ENCODE data around the gene STK11. TPM values are rescaled to one million over a fixed set of nuclear protein-coding genes. Genes with fewer than 3 reads are reported as not detected.
A peak's percentile ranks its signal among the peaks of the same experiment; 100 is the strongest.
"Not testable (repeated sequence)": the region's sequence is repeated elsewhere in the genome, so short reads cannot be mapped to it uniquely, and the experiment has no call there.

STK11 gene
- total and polyA plus RNA-seq, 2 experiments from 2014 or later: 19.4 to 96.5 TPM

- Histone ChIP-seq H3K4me2 (no peak overlapping the region), H3K27ac (ENCODE audit: low read depth) (no peak overlapping the region), H3K4me1 (ENCODE audit: insufficient read depth) (no peaks in the 10 kb centered on the region), H3K36me3 (ENCODE audit: insufficient read depth) (no peaks in the 10 kb centered on the region), H2AFZ (0 out of 2 replicates have a peak overlapping the region, but pooled peaks have one; percentile 66), H4K20me1 (replicated peaks; ENCODE audit: insufficient read depth) (no peaks in the 10 kb centered on the region), H3K27me3 (ENCODE audit: insufficient read depth) (no peaks in the 10 kb centered on the region), H3K4me3 (no peak overlapping the region), H3F3A (replicated peaks; ENCODE audit: low read depth) (no peaks in the 10 kb centered on the region), H3K79me2 (replicated peaks; ENCODE audit: insufficient read depth) (no peaks in the 10 kb centered on the region), H3K9me2 (ENCODE audit: insufficient read depth) (0 out of 2 replicates have a peak, but pooled peaks cover 3% of the 10 kb centered on the region)
- H3K27ac Mint-ChIP-seq: no peak overlapping the region
- DNase-seq (ENCODE audit: low spot score) (no peak), ATAC-seq (no peak)
- H3K27me3 Mint-ChIP-seq (ENCODE audit: insufficient read depth, low read depth, poor library complexity): peaks cover 8% of the 10 kb centered on the region
- no peak overlapping the region for H3K4me3 Mint-ChIP-seq
- peaks cover 6% of the 10 kb centered on the region; the same call in 2 of the 3 replicates for H3K4me1 Mint-ChIP-seq
- no peaks in the 10 kb centered on the region; the same call in 2 of the 3 replicates for H3K9me3 Mint-ChIP-seq
- TF ChIP-seq EZH2phosphoT487 (IDR thresholded peaks at IDR 0.05; ENCODE audit: unreplicated experiment) (no peak), POLR2AphosphoS5 (IDR thresholded peaks at IDR 0.05; ENCODE audit: low read depth) (no peak), STAT1 (IDR thresholded peaks at IDR 0.05; ENCODE audit: unreplicated experiment) (no peak), NANOG (IDR thresholded peaks at IDR 0.05; ENCODE audit: borderline replicate concordance) (no peak), CTCF (conservative IDR thresholded peaks at IDR 0.05; ENCODE audit: low read depth in 2 of 2) (no peak)
- TF ChIP-seq, protein P1, sequence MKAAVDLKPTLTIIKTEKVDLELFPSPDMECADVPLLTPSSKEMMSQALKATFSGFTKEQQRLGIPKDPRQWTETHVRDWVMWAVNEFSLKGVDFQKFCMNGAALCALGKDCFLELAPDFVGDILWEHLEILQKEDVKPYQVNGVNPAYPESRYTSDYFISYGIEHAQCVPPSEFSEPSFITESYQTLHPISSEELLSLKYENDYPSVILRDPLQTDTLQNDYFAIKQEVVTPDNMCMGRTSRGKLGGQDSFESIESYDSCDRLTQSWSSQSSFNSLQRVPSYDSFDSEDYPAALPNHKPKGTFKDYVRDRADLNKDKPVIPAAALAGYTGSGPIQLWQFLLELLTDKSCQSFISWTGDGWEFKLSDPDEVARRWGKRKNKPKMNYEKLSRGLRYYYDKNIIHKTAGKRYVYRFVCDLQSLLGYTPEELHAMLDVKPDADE (IDR thresholded peaks at IDR 0.05): no peak
- H3K36me3 Mint-ChIP-seq (ENCODE audit: low read depth): no peaks in the 10 kb centered on the region
Measured at GRCh38 chr19:1189419-1189818, 16.2 kb upstream of the STK11 start.

- H3K27ac ChIP-seq (ENCODE audit: low read depth): no peak overlapping the region
- no peak for TF ChIP-seq CTCF (conservative IDR thresholded peaks at IDR 0.05; ENCODE audit: low read depth in 2 of 2)
- no peak for TF ChIP-seq POLR2AphosphoS5 (IDR thresholded peaks at IDR 0.05; ENCODE audit: low read depth)
- TF ChIP-seq JUNB (IDR thresholded peaks at IDR 0.05; ENCODE audit: unreplicated experiment): no peak
- no peak for TF ChIP-seq CREB1 (CRISPR knock-in tag; IDR thresholded peaks at IDR 0.05; ENCODE audit: low read depth)
- TF ChIP-seq, protein P2, sequence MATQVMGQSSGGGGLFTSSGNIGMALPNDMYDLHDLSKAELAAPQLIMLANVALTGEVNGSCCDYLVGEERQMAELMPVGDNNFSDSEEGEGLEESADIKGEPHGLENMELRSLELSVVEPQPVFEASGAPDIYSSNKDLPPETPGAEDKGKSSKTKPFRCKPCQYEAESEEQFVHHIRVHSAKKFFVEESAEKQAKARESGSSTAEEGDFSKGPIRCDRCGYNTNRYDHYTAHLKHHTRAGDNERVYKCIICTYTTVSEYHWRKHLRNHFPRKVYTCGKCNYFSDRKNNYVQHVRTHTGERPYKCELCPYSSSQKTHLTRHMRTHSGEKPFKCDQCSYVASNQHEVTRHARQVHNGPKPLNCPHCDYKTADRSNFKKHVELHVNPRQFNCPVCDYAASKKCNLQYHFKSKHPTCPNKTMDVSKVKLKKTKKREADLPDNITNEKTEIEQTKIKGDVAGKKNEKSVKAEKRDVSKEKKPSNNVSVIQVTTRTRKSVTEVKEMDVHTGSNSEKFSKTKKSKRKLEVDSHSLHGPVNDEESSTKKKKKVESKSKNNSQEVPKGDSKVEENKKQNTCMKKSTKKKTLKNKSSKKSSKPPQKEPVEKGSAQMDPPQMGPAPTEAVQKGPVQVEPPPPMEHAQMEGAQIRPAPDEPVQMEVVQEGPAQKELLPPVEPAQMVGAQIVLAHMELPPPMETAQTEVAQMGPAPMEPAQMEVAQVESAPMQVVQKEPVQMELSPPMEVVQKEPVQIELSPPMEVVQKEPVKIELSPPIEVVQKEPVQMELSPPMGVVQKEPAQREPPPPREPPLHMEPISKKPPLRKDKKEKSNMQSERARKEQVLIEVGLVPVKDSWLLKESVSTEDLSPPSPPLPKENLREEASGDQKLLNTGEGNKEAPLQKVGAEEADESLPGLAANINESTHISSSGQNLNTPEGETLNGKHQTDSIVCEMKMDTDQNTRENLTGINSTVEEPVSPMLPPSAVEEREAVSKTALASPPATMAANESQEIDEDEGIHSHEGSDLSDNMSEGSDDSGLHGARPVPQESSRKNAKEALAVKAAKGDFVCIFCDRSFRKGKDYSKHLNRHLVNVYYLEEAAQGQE (IDR thresholded peaks at IDR 0.05; ENCODE audit: unreplicated experiment): no peak
- TF ChIP-seq ZNF114 (CRISPR knock-in tag; IDR thresholded peaks at IDR 0.05): no peak
- TF ChIP-seq, protein P1 (IDR thresholded peaks at IDR 0.05): no peak
- no peaks in the 10 kb centered on the region for H4K20me1 ChIP-seq (replicated peaks; ENCODE audit: insufficient read depth)
- no peak overlapping the region for H3K4me2 ChIP-seq
- no peaks in the 10 kb centered on the region for H3K4me1 Mint-ChIP-seq
- H3K9me2 ChIP-seq (ENCODE audit: insufficient read depth): no peaks in the 10 kb centered on the region
- DNase-seq (ENCODE audit: low spot score): no peak
- no peak overlapping the region for H3K4me3 ChIP-seq
- peak; percentile 39; the same call in 2 of the 3 replicates for ATAC-seq
- no peaks in the 10 kb centered on the region for H3K4me1 ChIP-seq (ENCODE audit: insufficient read depth)
- no peak overlapping the region for H2AFZ ChIP-seq
- H3K36me3 Mint-ChIP-seq (ENCODE audit: low read depth): no peaks in the 10 kb centered on the region
- no peaks in the 10 kb centered on the region for H3K9me3 Mint-ChIP-seq
- H3F3A ChIP-seq (replicated peaks; ENCODE audit: low read depth): peaks cover 8% of the 10 kb centered on the region
- no peaks in the 10 kb centered on the region for H3K27me3 ChIP-seq (ENCODE audit: insufficient read depth)
- H3K79me2 ChIP-seq (replicated peaks; ENCODE audit: insufficient read depth): no peaks in the 10 kb centered on the region
- no peak overlapping the region for H3K4me3 Mint-ChIP-seq
- no peaks in the 10 kb centered on the region for H3K36me3 ChIP-seq (ENCODE audit: insufficient read depth)
- peaks cover 3% of the 10 kb centered on the region for H3K27me3 Mint-ChIP-seq (ENCODE audit: insufficient read depth, low read depth, poor library complexity)
- H3K27ac Mint-ChIP-seq: no peak overlapping the region
Measured at GRCh38 chr19:1199531-1199930, 6.0 kb upstream of the STK11 start.

DNA sequence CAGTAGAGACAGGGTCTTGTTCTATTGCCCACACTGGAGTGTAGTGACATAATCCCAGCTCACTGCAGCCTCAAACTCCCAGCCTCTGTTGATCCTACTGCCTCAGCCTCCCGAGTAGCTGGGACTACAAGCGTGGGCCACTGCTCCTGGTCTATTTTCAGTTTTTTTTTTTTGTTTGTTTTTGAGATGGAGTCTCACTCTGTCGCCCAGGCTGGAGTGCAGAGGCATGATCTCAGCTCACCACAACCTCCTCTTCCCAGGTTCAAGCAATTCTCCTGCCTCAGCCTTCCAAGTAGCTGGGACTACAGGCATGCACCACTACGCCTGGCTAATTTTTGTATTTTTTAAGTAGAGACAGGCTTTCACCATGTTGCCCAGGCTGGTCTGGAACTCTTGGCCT lies 5.0 kb upstream of the STK11 start:
- DNase-seq (ENCODE audit: low spot score); H4K20me1 ChIP-seq (replicated peaks; ENCODE audit: insufficient read depth); H3K4me2 ChIP-seq; H3K4me3 Mint-ChIP-seq; H3K4me1 ChIP-seq (ENCODE audit: insufficient read depth); H3K27ac ChIP-seq (ENCODE audit: low read depth); H3K9me3 Mint-ChIP-seq; H3K27ac Mint-ChIP-seq; ATAC-seq; H2AFZ ChIP-seq; H3K4me1 Mint-ChIP-seq; H3K4me3 ChIP-seq; H3K36me3 ChIP-seq (ENCODE audit: insufficient read depth); H3K79me2 ChIP-seq (replicated peaks; ENCODE audit: insufficient read depth); H3K27me3 ChIP-seq (ENCODE audit: insufficient read depth); H3K9me2 ChIP-seq (ENCODE audit: insufficient read depth); H3K27me3 Mint-ChIP-seq (ENCODE audit: insufficient read depth, low read depth, poor library complexity); H3K36me3 Mint-ChIP-seq (ENCODE audit: low read depth): not testable (repeated sequence)
- peaks cover 14% of the 10 kb centered on the region for H3F3A ChIP-seq (replicated peaks; ENCODE audit: low read depth)

All from GM23338 (cell line).